ENCODE data around the gene CPXM1.

DNA sequence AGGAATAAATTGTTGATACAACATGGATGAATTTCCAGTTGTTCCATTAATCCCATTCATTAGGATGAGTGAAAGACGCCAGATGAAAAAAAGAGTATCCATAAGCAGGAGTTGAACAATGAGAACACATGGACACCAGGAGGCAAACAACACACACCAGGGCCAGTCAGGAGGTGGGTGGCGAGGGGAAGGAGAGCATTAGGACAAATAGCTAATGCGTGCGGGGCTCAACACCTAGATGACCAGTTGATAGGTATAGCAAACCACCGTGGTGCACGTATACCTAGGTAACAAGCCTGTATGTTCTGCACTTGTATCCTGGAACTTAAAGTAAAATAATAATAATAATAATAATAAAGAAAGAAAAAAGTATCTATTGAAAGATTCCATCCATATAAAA, 28.9 kb upstream of the CPXM1 start:
- TF ChIP-seq POLR2A (IDR thresholded peaks at IDR 0.05): no peak
- TF ChIP-seq, protein P1, sequence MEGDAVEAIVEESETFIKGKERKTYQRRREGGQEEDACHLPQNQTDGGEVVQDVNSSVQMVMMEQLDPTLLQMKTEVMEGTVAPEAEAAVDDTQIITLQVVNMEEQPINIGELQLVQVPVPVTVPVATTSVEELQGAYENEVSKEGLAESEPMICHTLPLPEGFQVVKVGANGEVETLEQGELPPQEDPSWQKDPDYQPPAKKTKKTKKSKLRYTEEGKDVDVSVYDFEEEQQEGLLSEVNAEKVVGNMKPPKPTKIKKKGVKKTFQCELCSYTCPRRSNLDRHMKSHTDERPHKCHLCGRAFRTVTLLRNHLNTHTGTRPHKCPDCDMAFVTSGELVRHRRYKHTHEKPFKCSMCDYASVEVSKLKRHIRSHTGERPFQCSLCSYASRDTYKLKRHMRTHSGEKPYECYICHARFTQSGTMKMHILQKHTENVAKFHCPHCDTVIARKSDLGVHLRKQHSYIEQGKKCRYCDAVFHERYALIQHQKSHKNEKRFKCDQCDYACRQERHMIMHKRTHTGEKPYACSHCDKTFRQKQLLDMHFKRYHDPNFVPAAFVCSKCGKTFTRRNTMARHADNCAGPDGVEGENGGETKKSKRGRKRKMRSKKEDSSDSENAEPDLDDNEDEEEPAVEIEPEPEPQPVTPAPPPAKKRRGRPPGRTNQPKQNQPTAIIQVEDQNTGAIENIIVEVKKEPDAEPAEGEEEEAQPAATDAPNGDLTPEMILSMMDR (IDR thresholded peaks at IDR 0.05): no peak
